HuH-7 (cell line): ENCODE results near the gene PRRC1.
"Not testable (repeated sequence)": the region's sequence is repeated elsewhere in the genome, so short reads cannot be mapped to it uniquely, and the experiment has no call there.

ENCODE experiments used
- DNase-seq: peaks from one replicate; pipeline ENCODE4 v3.0.0; 2011; ENCODE audit warnings: low spot score

Gene PRRC1

DNA sequence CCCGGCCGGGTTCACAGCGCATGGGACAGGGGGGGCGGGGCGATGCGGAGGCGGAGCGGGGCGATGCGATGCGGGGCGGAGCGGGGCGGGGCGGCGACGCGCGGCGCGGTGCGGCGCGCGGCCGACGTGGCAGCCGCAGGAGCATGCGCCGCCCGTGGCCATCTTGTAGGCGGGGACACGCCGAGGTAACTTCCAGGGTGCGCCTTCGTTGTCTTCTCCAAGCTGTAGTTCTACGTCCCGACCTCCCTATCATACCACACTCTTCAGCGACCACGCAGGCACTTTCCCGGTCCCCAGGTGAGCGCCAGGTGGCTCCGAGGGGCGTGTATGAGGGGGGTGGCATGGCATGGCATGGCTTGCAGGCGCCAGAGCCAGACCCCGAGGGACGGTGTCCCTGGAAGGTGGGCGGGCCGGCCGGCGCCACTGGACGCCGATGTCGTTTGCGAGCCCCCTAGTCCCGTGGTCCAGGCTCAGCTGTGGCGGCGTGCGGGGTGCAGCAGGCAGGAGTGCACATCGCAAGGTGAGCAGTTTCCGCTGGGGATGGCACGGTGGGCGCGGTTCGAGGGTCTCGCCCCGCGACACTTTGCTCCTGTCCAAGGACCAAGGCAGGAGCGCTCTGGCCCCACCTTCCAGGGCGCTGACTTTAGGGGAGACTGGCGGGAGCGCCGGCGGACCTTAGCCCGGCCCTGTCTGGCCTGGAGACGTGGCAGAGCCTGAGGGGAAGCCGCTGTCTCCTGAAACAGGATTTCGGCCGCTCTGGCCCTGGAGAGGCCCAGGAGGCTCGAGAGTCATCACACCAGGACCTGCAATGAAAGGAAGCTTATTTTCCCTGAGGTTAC lies at the start of gene PRRC1:
PRRC1 (plus strand) TSS at position 161 of the 839 bp plus-strand sequence. CDS start 5,840 bp downstream, outside the sequence.
- peak; percentile 74 for DNase-seq

DNA sequence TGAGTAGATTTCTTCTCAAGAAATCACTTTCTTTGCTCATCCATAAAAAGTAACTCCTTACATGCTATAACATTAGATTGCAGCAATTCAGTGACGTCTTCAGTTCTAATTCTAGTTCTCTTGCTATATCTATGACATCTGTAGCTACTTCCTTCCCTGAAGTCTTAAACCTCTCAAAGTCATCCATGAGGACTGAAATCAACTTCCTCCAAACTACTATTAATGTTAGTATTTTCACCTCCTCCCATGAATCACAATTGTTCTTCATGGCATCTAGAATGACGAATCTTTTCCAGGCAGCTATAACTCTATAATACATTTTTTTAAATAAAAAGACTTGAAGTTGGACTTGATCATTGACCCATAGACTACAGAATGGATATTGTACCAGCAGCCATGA lies 46.2 kb upstream of the PRRC1 start:
- DNase-seq, result no peak

DNA sequence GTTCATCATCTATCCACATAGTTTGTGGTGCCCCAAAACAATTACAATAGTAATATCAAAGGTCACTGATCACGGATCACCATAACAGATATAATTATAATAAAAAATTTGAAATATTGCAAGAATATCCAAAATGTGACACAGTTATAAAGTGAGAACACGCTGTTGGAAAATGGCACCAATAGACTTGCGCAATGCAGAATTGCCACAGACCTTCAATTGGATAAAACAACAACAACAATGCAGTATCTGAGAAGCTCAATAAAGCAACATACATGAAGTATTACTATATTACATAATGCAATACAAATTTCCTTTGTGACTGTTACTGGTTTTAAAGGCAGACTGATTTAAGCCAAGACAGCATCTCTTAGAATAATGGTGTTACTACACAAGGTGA lies 44.7 kb upstream of the PRRC1 start:
- DNase-seq, result no peak

GRCh38 chr5:127486471-127486870 lies 31.0 kb upstream of the PRRC1 start:
- no peak for DNase-seq

GRCh38 chr5:127492854-127493738 lies 24.3 kb upstream of the PRRC1 start:
- peak; percentile 13 for DNase-seq

DNA sequence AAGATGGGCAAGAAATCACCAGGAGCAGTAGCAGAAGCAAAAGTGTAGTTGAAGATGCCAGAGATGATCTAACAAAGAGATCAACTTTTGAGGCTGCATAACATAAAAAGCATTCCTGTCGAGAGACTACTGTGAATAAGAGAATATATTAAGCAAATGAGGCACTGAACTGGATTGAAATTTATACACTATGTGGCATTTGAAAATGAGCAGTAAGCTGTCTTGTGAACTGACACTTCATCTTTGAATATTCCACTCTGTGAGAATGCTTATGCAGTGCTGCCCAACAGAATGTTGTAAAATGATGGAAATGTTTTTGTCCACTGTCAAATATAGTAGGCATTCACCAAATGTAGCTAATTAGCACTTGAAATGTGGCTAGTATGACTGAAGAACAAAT lies 18.9 kb upstream of the PRRC1 start:
- no peak for DNase-seq

DNA sequence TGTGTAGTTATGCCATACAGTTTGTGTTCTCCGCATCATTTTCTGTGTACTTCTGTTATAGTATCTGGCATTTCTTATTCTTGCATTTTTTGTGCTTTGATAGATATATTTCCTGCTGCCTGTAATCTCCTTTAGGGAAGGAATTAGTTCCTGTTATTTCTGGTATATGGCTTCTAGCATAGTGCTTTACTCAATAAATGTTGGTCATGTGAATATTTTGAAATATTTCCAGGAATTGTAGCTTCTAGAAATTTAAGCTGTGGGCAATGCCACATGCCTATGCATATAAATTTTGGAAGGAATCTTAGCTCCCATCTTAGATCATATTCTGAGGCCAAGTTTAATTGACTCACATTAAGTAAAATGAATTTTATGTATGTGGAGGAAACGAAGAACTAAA lies 11.5 kb upstream of the PRRC1 start:
- no peak for DNase-seq

DNA sequence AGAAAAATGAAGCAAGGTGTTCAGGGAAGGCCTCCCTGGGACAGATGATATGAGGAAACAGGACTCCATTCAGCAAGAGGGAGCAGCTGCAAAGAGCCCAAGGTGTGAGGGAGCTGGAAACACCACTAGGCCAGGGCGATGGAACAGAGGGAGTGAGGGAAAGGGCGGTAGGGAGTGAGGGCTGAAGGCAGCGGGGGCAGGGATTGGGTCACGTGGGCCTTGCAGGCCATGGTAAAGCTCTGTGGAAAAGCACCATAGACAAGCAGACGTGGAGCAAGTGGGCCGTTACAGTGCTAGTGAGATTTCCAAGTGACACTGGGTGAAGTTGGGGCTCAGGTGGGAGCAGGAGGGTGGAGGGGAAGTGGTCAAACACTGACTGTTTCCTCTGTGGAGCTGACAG lies 10.8 kb upstream of the PRRC1 start:
- DNase-seq, result no peak

- DNase-seq, result no peak
Measured at GRCh38 chr5:127508644-127509373, 8.6 kb upstream of the PRRC1 start.

GRCh38 chr5:127513408-127513970 lies 4.0 kb upstream of the PRRC1 start:
- DNase-seq, result no peak

GRCh38 chr5:127514816-127515215 lies 2.6 kb upstream of the PRRC1 start:
- DNase-seq, result no peak

GRCh38 chr5:127515693-127516440 lies 1.6 kb upstream of the PRRC1 start:
- peak; percentile 22 for DNase-seq

DNA sequence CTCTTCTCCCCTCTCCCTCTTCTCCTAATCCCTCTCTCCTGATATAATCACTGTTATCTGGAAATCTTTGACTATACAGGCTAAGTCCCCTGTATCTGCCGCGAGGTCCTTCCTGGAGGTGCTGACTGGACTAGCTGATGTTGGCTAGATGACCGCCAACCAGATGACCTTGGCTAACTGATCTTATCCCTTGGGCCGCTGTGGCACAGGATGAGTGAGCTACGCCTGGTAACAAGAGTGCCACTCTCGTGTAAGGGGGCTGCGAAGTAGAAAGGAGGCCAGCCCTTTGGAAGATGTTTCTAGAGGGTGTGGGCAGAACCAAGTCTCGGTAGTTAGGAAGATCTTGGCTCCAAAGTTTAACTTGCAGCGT lies 345 bp upstream of the PRRC1 start:
- no peak for DNase-seq

GRCh38 chr5:127518319-127518621 lies 830 bp downstream of the PRRC1 start:
- no peak for DNase-seq

DNA sequence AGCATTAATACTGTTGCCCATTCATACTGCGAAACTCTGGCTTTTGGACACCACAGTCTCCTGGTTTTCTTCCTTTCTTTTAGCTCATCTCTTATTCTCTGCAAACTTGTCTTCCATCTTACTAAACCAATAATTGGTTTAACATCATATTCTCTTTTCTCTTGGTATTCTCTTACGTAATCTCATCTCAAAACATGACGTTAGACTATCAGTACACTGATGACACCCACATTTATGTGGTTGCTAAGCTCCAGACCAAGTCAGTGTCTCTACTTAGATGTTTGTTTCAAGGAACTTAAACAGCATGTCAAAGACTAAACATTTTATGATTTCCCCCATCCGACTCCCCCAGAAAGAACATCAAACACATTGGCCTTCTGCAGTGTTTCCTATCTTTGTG lies 2.1 kb downstream of the PRRC1 start:
- DNase-seq, result no peak

GRCh38 chr5:127521138-127521770 lies 3.8 kb downstream of the PRRC1 start:
- no peak for DNase-seq

GRCh38 chr5:127525181-127525580 lies 7.7 kb downstream of the PRRC1 start:
- DNase-seq, result no peak

DNA sequence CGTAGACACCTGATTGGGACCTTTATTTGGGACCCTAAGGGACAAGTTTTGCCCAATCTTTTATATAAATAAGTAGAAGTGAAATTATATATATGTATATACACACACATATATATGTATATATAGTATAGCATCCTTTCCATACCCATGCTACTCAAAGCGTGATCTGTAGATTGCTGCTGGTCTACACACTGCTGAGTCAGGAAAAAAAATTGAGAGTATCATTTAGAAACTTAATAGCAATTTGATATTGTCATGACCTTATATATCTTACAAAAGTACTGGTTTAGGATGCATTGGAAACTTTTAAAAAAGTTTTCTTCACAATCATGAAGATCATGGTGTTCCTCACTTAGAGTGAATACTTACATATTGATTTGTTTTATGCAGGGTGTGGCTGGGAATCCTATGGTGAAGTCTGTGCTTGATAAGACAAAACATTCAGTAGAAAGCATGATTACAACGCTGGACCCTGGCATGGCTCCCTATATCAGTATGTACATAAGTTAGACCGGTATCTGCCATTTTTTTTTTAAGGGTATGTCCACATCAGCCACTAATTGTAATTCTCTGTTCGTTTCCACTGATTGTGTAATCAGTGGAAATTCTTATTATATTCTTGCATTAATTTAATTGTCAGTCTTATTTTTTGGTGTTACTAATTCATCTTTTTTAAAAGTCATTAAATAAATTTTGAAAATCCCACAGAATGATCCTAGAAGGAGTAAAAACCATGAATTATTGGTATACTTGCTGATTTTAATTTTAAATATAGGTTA lies 12.7 kb downstream of the PRRC1 start:
- no peak for DNase-seq

DNA sequence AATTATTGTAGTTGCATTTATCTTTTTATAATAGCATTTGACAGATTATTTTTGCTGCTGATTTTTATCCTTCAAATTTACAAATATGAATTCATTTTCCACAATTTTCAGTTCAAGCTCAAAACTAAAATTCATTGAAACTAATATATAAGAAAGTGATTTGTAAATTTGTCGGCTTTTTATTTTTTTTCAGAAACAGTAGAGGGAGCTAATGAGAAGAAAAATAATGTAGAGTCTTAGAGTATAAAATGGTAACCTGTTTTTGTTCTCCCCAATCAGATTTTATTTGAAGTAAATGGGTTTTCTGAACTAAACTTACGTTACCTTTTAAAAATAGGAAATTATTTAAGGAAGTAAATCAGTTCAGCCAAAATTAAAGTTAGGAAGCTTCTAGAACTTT lies 19.2 kb downstream of the PRRC1 start:
- no peak for DNase-seq

DNA sequence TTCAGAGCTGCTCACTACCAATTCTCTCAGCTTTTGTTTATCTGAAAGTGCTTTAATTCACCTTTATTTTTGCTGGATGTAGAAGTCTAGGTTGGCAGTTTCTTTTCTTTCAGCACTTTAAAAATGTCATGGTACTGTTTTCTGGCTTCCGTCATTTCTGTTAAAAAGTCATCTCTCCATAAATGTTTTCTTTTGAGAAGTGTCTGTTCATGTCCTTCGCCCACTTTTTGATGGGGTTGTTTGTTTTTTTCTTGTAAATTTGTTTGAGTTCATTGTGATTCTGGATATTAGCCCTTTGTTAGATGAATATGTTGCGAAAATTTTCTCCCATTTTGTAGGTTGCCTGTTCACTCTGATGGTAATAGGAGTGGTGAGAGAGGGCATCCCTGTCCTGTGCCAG lies 23.1 kb downstream of the PRRC1 start:
- not testable (repeated sequence) for DNase-seq
